PFSK-1 (cell line): ENCODE measurements around the gene FSTL4.

ENCODE experiments used
- FOXP2 ChIP-seq: optimal IDR thresholded peaks from 2 replicates; pipeline ENCODE3; 2011; ENCODE audit warnings: borderline replicate concordance, control low read depth, inconsistent platforms; ENCODE audit not compliant: insufficient read depth; ENCODE audit errors: extremely low read length, extremely low read depth
- POLR2AphosphoS5 ChIP-seq: IDR thresholded peaks from 2 replicates; pipeline ENCODE4 v1.6.1; 2012; ENCODE audit warnings: low read depth, mild to moderate bottlenecking, control low read depth, low read length, moderate library complexity
- REST ChIP-seq, 2 experiments: IDR thresholded peaks; 2 replicates each; pipeline versions ENCODE4 v1.6.1 to v1.8.0; 2011 to 2012; ENCODE audit warnings: low read depth in 2 of 2, low read length in 2 of 2, control low read depth in 1 of 2, inconsistent platforms in 1 of 2, mild to moderate bottlenecking in 1 of 2, moderate library complexity in 1 of 2; ENCODE audit not compliant: insufficient read depth in 1 of 2
- SIN3A ChIP-seq: IDR thresholded peaks from 2 replicates; pipeline ENCODE4 v1.6.1; 2012; ENCODE audit warnings: mild to moderate bottlenecking, low read length, moderate library complexity, borderline replicate concordance; ENCODE audit not compliant: insufficient read depth
- TAF1 ChIP-seq: IDR thresholded peaks from 2 replicates; pipeline ENCODE4 v1.6.1; 2012; ENCODE audit warnings: low read length, control low read depth, borderline replicate concordance; ENCODE audit not compliant: insufficient read depth

The FSTL4 gene

GRCh38 chr5:133382661-133383579, 229.4 kb downstream of the FSTL4 start:
- TF ChIP-seq TAF1 (no peak), FOXP2 (no peak), POLR2AphosphoS5 (no peak), REST (IDR thresholded peaks at IDR 0.05; ENCODE audit: insufficient read depth in 1 of 2, low read depth in 2 of 2, low read length in 2 of 2) (no peak), SIN3A (no peak)

- TF ChIP-seq REST (IDR thresholded peaks at IDR 0.05; ENCODE audit: insufficient read depth in 1 of 2, low read depth in 2 of 2, low read length in 2 of 2) = no peak
- no peak for TF ChIP-seq SIN3A
- TF ChIP-seq POLR2AphosphoS5 = no peak
- TF ChIP-seq TAF1 = no peak
- TF ChIP-seq FOXP2 = no peak
Observed at GRCh38 chr5:133381571-133382365, 230.6 kb downstream of the FSTL4 start.

- no peak for TF ChIP-seq REST (IDR thresholded peaks at IDR 0.05; ENCODE audit: insufficient read depth in 1 of 2, low read depth in 2 of 2, low read length in 2 of 2)
- no peak for TF ChIP-seq POLR2AphosphoS5
- TF ChIP-seq FOXP2 = no peak
- no peak for TF ChIP-seq SIN3A
- no peak for TF ChIP-seq TAF1
Observed at GRCh38 chr5:133381041-133381440, 231.3 kb downstream of the FSTL4 start.

- no peak for TF ChIP-seq FOXP2
- no peak for TF ChIP-seq TAF1
- TF ChIP-seq SIN3A = no peak
- no peak for TF ChIP-seq REST (IDR thresholded peaks at IDR 0.05; ENCODE audit: insufficient read depth in 1 of 2, low read depth in 2 of 2, low read length in 2 of 2)
- TF ChIP-seq POLR2AphosphoS5 = no peak
Observed at GRCh38 chr5:133377736-133378135, 234.6 kb downstream of the FSTL4 start.
